DMS114 treated with DMSO at 0.1 percent for 48 hours (cell line): ENCODE data around the gene PTCHD4.
"Not testable (repeated sequence)": the region's sequence is repeated elsewhere in the genome, so short reads cannot be mapped to it uniquely, and the experiment has no call there.

ENCODE experiments used
- DNase-seq: peaks from one replicate; lab custom pipeline; 2025; ENCODE audit not compliant: unreplicated experiment; lab: John Stamatoyannopoulos, UW

The PTCHD4 gene

GRCh38 chr6:48111143-48111506 lies at the start of gene PTCHD4:
Gene PTCHD4 (minus strand): TSS chr6:48111197. CDS start chr6:48068957, 42,240 bp downstream.
- no peak for DNase-seq

- no peak for DNase-seq
These were observed 40.1 kb upstream of the PTCHD4 start for GRCh38 chr6:48151142-48151541.

GRCh38 chr6:48150701-48151100 lies 39.7 kb upstream of the PTCHD4 start:
- DNase-seq = no peak

GRCh38 chr6:48147051-48147450 lies 36.1 kb upstream of the PTCHD4 start:
- DNase-seq = no peak

GRCh38 chr6:48144021-48144420 lies 33.0 kb upstream of the PTCHD4 start:
- no peak for DNase-seq

GRCh38 chr6:48141975-48142374 lies 31.0 kb upstream of the PTCHD4 start:
- DNase-seq = no peak

GRCh38 chr6:48139818-48140614 lies 29.0 kb upstream of the PTCHD4 start:
- no peak for DNase-seq

- no peak for DNase-seq
These were observed 25.9 kb upstream of the PTCHD4 start for GRCh38 chr6:48136856-48137255.

GRCh38 chr6:48135323-48136084 lies 24.5 kb upstream of the PTCHD4 start:
- no peak for DNase-seq

GRCh38 chr6:48134246-48134645 lies 23.2 kb upstream of the PTCHD4 start:
- DNase-seq = no peak

- DNase-seq = no peak
These were observed 12.6 kb upstream of the PTCHD4 start for GRCh38 chr6:48123601-48124000.

GRCh38 chr6:48121983-48122749 lies 11.2 kb upstream of the PTCHD4 start:
- not testable (repeated sequence) for DNase-seq

GRCh38 chr6:48116699-48117645 lies 6.0 kb upstream of the PTCHD4 start:
- DNase-seq = no peak

GRCh38 chr6:48113130-48113529 lies 2.1 kb upstream of the PTCHD4 start:
- DNase-seq = no peak

- DNase-seq = no peak
These were observed 578 bp upstream of the PTCHD4 start for GRCh38 chr6:48111575-48111974.

- no peak for DNase-seq
These were observed 408 bp downstream of the PTCHD4 start for GRCh38 chr6:48110436-48111142.

GRCh38 chr6:48109944-48110343 lies 1.1 kb downstream of the PTCHD4 start:
- no peak for DNase-seq

- not testable (repeated sequence) for DNase-seq
These were observed 8.4 kb downstream of the PTCHD4 start for GRCh38 chr6:48102476-48103195.

GRCh38 chr6:48101290-48101689 lies 9.7 kb downstream of the PTCHD4 start:
- no peak for DNase-seq
